Activated T-cell treated with anti-CD3 and anti-CD28 coated beads for 24 hours (primary cell): Measurements from ENCODE around the gene PCDHGA12.
A peak's percentile ranks its signal among the peaks of the same experiment; 100 is the strongest.

Experiments
- DNase-seq: peaks from one replicate; pipeline ENCODE4 v3.0.0-alpha.2; 2020; ENCODE audit warnings: low read depth

PCDHGA12 gene

GRCh38 chr5:141439411-141440141, 9.3 kb downstream of the PCDHGA12 start:
- DNase-seq, result no peak

- DNase-seq, result no peak
Observed at GRCh38 chr5:141440341-141440740, 10.0 kb downstream of the PCDHGA12 start.

GRCh38 chr5:141441571-141442170, 11.4 kb downstream of the PCDHGA12 start:
- DNase-seq, result no peak

- no peak for DNase-seq
Observed at GRCh38 chr5:141465351-141465750, 35.0 kb downstream of the PCDHGA12 start.

GRCh38 chr5:141475625-141476131, 45.4 kb downstream of the PCDHGA12 start, which contains the start of gene PCDHGC3:
TSS of gene PCDHGC3 (plus strand) at chr5:141475966. CDS start at chr5:141476117, 151 bp downstream.
- DNase-seq, result peak; percentile 51

- no peak for DNase-seq
Observed at GRCh38 chr5:141476132-141476911, 46.0 kb downstream of the PCDHGA12 start.

GRCh38 chr5:141477044-141477575, 46.8 kb downstream of the PCDHGA12 start:
- DNase-seq, result no peak

- no peak for DNase-seq
Observed at GRCh38 chr5:141477815-141478214, 47.5 kb downstream of the PCDHGA12 start.

GRCh38 chr5:141478321-141478945, 48.1 kb downstream of the PCDHGA12 start:
- no peak for DNase-seq

GRCh38 chr5:141479776-141480175, 49.5 kb downstream of the PCDHGA12 start:
- no peak for DNase-seq
